Measurements from ENCODE around the gene NR1D2.
"Not testable (repeated sequence)": the region's sequence is repeated elsewhere in the genome, so short reads cannot be mapped to it uniquely, and the experiment has no call there.

Gene NR1D2

DNA sequence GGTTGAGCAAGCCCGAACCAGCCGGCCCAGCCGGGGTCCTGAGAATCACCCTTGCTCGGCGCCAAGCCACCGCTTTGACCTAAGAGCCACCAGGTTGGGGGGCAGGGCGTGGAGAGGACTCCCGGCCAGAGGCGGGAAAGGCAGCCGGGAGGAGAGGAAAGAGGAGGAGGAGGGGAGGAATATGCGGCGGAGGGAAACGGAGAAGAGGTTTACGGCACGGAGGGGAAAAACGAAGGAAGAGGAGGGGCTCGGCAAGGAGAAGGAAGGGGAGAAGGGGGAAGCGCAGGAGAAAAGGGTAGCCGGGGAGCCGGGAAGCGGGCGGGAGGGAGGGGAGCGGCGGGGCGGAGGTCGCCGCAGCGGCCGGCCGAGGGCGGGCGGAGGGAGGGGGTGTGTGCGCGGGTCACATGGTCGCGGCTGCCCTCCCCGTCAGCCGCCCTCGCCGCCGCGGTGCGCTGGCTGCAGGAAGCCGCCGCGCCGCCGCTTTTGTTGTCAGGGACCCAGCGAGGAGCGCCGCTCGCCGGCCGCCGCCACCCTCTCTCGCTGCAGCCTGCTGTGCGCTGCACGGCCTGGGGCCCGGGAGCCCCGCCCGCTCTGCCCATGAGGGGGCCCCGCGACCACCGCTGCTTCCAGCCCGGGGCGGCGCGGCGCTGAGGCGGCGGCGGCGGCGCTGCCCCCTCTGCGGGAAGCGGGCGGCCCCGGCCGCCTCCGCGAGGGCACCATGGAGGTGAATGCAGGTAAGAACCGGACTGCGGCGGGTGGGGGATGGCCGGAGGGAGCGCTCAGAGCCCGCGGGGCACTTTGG lies at the start of gene NR1D2:
Gene NR1D2, plus strand, starts transcription at position 426 of the 802 bp plus-strand sequence. Its CDS starts 293 bp downstream, at position 719.
- peak; percentile 31 for DNase-seq

DNA sequence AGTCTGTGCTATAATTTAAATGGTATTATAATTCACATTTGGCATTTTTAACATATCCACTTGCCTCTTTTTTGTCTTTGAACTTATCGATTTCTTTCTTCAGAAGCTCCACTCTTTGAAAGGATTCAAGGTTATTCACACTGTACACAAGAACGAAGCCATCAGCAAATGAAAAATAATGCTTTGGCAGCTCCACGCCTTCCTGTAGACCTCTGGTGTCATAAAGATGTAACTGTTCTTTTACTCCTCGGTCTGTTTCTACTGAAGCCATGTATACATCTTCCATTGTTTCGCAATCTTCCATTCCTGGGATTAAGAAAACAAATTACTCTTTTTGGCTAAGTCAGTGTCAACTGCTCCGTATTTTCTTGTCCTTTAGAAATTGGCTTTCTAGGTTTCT lies 44.3 kb upstream of the NR1D2 start:
- DNase-seq = no peak

DNA sequence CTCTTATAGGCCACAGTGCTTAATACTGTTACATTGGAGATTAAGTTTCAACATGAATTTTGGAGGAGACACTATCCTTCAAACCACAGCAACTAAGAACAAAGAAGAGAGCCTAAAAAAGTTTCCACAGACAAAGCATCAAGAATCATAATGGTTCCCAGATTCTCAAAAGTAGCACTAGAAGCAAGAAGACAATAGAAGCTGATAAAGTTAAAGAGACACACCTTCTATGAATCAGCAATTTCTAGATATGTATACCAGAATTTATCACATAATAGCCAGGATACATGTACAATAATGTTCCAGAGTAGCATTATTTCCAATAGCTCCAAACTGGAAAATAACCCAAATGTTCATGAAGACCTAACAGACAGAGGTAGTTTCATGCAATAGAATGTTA lies 40.5 kb upstream of the NR1D2 start:
- no peak for DNase-seq

DNA sequence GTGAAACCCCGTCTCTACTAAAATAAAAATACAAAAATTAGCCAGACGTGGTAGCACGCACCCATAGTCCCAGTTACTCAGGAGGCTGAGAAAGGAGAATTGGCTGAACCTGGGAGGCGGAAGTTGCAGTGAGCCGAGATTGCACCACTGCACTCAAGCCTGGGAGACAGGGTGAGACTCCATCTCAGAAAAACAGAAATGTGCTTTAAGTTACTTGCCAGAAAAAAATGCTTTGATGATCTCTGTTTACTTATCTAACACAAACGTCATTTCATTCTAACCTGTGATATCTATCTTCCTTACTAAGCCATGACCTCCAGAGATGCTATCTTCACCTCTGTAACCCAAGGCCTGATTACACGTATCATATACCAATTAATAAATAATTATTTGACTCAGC lies 35.7 kb upstream of the NR1D2 start:
- DNase-seq = no peak

DNA sequence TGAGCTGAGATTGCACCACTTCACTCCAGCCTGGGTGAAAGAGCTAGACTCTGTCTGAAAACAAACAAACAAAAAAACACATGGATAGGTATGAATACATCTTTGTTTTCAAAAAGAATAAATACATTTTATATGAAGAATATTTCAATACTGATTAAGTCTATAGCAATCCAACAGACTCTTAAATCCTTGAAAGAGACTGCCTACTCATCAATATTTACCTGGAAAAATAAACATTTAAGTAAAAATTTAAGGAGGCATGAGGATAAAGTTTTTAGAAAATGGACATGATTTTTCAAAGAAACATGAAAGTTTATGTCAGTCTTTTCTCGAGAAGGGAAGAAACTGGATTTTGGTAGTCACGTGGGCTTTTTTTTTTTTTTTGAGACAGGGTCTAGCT lies 33.7 kb upstream of the NR1D2 start:
- DNase-seq = no peak

DNA sequence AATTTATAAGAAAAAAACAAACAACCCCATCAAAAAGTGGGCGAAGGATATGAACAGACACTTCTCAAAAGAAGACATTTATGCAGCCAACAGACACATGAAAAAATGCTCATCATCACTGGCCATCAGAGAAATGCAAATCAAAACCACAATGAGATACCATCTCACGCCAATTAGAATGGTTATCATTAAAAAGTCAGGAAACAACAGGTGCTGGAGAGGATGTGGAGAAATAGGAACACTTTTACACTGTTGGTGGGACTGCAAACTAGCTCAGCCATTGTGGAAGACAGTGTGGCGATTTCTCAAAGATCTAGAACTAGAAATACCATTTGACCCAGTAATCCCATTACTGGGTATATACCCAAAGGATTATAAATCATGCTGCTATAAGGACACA lies 32.8 kb upstream of the NR1D2 start:
- not testable (repeated sequence) for DNase-seq

DNA sequence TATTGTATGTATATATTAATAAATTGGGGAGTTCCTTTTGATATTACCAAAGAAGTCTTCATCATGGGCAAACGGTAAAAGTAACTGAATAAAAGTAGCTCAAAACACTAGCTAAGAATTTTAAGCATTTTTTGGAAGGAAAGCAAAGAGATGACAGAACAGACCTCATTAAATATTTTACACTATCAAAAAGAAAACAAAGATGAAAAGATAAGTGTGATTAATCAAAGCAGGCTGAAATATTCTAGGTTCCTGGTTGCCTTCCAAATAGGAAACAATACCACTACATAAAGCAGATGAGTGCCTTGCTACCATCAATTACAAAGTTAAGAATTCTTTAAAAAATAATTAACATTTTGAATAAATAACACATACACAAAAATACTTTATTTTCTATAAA lies 31.9 kb upstream of the NR1D2 start:
- no peak for DNase-seq

DNA sequence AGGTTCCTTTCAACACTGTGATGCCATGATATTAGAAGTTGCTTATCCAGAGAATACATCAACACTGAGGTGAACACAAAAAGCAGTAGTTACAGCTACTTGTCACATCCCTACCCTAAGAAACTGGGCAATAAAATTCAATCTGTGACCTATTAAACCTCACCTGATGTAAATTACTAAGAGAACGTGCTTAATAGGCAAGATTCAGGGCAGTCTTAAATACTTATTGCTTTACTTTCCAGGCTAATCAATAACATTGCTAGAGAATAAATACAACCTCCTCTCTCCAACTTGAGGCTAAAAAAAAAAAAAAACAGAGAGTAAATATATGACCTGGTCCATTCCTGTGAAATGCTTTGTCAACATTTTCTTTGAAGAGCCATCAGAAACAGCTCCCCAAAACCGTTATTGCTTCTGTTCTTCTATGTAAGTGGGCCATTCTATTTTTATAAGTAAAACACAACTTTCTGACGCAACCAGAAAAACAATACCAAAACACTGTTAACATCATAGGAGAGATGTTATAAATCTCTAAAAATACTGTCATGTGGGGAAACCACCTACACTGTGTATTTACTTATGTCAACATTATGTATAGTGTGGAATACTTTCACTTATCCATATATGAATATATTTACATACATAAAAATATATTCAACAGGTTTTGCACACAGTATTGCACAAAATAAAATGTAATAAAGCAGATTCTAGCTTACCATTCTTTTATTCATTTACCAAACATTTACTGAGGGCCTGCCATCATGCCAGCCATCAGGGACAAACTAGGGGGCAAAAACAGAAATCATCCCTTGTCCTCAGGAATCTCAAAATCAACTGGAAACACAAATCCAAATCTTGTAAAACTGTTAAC lies 31.0 kb upstream of the NR1D2 start:
- DNase-seq = no peak

- no peak for DNase-seq
Measured at GRCh38 chr3:23915537-23916108, 29.5 kb upstream of the NR1D2 start.

- DNase-seq = no peak
Measured at GRCh38 chr3:23916152-23916885, 28.8 kb upstream of the NR1D2 start.

DNA sequence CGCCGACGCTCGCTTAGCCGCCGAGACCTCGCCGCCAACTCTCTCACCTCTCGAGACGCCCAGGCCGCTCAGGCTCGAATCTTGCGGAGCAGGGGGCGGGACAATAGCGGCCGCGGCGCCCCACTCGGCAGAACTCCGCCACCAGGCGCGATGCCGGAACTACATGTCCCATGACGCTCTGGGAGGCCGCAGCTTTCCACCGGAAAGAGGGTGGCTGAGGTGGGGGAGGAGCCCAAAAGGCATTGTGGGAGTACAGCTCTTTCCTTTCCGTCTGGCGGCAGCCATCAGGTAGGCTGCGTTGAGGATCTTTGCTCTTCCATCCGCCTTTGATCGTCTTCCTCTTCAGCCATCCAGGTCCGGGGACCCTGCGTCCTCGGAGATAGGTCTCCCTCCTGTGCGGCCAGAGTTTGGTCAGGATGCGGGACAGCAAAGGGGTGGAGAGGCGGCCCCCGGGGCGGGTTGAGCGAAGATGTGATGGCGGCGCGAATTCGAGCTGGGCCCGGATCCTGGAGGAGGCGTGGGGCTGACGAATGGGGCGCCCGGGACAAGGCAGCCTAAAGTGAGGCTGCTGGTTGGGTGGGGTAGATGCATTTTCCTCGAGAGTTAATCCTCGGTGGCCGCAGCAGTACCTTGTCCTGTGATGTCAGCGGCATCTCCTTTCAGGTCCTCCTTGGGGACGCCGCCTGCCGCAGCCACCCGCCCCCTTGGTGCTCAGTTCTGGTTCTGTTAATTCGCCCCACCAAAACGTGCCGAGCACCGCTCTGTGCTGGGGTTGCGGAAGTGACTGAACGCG lies 28.0 kb upstream of the NR1D2 start, which contains the start of the genes NKIRAS1 and RPL15:
Gene NKIRAS1, minus strand, starts transcription at position 105 of the 793 bp plus-strand sequence. CDS start 6,086 bp downstream, outside the sequence.
Gene RPL15, plus strand, starts transcription at position 247 of the 793 bp plus-strand sequence. CDS start 728 bp downstream, outside the sequence.
- DNase-seq = peak; percentile 93

DNA sequence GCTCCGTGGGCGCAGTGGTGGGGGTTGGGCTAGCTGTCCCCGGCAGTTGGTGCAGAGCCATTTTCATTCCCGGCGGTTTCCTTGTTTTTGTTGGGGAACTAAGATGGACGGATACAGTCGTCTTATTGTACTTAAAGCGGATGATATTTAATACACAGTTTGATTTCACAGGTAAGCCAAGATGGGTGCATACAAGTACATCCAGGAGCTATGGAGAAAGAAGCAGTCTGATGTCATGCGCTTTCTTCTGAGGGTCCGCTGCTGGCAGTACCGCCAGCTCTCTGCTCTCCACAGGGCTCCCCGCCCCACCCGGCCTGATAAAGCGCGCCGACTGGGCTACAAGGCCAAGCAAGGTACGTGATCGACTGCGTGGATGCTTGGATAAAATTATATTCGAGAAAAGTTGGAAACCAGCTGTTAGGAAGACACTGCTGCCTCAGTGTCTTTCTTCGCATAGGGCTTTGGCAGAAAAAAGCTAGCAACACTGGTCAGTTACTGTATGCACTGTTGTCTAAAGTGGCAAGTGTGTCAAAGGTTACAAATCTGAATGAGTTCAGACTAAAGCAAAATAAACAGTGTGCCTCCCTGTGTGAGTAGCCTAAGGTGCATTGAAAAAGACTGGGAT lies 27.3 kb upstream of the NR1D2 start:
- not testable (repeated sequence) for DNase-seq

GRCh38 chr3:23918331-23918730 lies 26.8 kb upstream of the NR1D2 start:
- DNase-seq = not testable (repeated sequence)

DNA sequence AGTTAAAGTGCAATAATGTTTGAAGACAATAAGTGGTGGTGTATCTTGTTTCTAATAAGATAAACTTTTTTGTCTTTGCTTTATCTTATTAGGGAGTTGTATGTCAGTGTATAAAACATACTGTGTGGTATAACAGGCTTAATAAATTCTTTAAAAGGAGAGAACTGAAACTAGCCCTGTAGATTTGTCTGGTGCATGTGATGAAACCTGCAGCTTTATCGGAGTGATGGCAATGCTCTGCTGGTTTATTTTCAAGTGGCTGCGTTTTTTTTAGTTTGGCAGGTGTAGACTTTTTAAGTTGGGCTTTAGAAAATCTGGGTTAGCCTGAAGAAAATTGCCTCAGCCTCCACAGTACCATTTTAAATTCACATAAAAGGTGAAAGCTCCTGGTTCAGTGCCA lies 25.5 kb upstream of the NR1D2 start:
- DNase-seq = no peak

DNA sequence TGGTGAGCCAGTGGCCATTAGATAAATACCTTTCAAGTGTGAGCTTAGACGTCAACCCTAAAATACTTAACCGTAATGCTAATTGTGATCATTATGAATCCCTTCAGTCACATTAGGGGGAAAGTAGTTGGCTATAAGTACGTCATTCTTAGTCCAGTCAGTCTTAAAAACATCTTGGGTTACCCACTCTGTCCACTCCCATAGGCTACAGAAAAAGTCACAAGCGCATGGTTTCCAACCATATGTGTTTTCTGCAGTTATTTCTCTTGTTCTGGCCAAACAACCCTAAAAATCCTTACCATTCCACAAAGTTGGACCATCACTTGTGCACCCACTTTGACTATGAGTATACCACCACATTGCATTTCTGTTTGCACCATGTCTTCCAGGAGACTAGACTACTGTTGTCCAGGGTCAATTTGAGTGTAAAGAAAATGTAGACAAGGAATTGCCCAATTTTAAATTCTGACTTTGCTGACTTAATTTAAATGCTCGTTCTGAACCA lies 24.9 kb upstream of the NR1D2 start:
- no peak for DNase-seq

DNA sequence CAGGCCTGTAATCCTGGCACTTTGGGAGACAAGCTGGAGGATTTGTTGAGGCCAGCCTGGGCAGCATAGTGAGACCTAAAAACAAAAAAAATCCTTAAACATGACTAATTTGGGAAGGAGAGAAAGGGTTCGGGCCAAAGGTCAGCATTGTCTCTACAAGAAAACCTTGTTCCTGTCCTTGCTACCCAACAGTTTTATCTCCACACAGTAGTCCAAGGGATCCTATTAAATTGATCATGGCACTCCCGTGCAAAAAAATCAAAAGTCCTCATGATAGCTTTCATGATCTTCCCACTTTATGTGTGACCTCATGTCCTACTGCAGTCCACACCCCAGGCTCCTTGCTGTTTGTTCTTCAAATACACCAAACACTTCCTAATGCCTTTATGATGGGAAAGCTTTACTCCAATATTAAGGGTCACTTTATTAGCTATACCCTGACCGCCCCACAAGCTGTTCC lies 24.0 kb upstream of the NR1D2 start:
- no peak for DNase-seq

GRCh38 chr3:23923786-23924185 lies 21.3 kb upstream of the NR1D2 start:
- DNase-seq = no peak

DNA sequence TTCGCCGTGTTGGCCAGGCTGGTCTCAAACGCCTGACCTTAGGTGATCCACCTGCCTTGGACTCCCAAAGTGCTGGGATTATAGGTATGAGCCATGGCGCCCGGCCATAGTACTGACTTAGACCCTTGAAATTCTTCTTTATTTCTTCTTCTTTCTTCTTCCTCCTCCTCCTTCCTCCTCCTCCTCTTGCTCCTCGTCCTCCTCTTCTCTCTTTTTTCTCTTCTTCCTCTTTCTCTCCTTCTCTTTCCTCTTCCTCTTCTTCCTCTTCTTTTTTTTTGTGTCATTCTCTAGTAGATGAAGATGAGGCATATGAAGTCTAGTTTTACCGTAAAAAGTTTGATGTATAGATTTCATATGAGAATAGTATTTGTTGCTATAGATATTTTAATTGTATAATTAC lies 18.8 kb upstream of the NR1D2 start:
- no peak for DNase-seq

GRCh38 chr3:23926736-23927135 lies 18.4 kb upstream of the NR1D2 start:
- DNase-seq = no peak

DNA sequence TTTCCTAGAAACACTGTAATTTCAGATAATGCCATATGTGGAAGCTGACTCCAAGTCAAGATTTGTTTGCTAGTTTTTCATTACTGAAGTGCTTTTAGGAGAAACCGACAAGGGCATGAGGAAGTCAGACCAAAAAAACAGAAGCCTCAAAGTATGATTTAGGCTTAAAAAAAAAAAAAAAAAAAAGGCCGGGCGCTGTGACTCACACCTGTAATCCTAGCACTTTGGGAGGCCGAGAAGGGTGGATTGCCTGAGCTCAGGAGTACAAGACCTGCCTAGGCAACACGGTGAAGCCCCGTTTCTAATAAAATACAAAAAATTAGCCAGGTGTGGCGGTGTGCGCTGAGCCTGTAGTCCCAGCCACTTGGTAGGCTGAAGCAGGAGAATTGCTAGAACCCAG lies 16.6 kb upstream of the NR1D2 start:
- no peak for DNase-seq

GRCh38 chr3:23931597-23931996 lies 13.5 kb upstream of the NR1D2 start:
- DNase-seq = no peak
